CD4-positive, alpha-beta T cell treated with Interleukin-15 for 1 hour (primary cell): ENCODE measurements around the gene EEIG1.

ENCODE experiments used
- DNase-seq: peaks from one replicate; pipeline ENCODE4 v3.0.0-alpha.2; 2020

EEIG1 gene

GRCh38 chr9:127958728-127959127 is 22.1 kb downstream of the EEIG1 start:
- DNase-seq, result no peak

GRCh38 chr9:127955294-127956015 is 25.3 kb downstream of the EEIG1 start:
- DNase-seq, result peak; percentile 74

GRCh38 chr9:127954831-127955293 is 25.9 kb downstream of the EEIG1 start:
- DNase-seq, result no peak

DNA sequence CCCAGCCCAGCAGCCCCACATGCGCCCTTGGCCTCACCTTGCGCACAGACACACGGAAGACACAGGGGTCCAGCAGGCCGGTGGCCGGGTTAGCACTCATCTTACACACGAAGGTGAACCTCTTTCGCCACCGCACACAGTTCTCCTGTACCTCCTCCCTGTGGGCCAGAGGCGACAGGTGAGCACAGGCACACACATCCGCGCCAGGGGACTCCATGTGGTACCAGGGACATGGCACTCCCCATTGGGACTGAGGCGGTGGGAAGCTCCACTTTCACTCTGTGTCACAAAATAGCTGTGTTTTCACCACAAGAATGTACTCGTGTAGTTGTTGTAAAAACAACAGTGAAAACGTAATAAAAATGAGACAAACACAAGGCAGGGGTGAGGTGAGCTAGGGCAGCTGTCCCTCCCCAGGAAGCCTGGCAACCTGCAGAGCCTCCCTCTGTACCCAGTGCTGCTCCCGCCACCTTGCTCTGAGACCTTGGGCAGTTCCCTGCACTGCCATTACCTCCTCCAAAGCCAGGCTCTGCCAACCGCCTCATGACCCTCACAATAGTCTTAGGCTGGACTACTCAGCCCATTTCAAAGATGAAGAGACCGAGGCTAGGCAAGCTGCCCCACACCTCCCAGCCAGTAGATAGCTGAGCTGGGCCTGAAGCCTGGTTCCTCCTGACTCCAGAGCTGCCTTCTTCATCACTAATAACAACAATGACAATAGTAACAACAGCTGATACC is 26.9 kb downstream of the EEIG1 start:
- DNase-seq, result no peak

DNA sequence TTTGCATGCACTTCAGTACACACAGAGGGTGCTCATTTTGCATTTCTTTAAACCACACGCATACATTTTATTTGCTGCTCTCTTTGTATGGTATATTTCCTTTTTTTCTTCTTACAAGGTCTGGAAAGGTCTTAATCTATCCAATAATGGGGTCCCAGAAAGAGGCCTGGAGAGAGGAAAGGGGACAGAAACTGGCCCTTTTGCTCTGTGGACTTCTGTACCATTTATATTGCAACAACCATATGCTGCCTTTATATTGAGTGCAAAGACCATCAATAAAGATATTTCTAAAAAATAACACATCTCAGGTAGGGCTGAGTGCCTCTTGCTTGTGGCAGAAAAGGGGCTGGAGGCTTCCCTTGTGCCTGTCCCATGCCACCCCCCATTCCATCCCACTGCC is 27.6 kb downstream of the EEIG1 start:
- DNase-seq, result no peak

- DNase-seq, result no peak
Observed at GRCh38 chr9:127950513-127951289, 30.1 kb downstream of the EEIG1 start.

- DNase-seq, result no peak
Observed at GRCh38 chr9:127949827-127950512, 30.8 kb downstream of the EEIG1 start.

DNA sequence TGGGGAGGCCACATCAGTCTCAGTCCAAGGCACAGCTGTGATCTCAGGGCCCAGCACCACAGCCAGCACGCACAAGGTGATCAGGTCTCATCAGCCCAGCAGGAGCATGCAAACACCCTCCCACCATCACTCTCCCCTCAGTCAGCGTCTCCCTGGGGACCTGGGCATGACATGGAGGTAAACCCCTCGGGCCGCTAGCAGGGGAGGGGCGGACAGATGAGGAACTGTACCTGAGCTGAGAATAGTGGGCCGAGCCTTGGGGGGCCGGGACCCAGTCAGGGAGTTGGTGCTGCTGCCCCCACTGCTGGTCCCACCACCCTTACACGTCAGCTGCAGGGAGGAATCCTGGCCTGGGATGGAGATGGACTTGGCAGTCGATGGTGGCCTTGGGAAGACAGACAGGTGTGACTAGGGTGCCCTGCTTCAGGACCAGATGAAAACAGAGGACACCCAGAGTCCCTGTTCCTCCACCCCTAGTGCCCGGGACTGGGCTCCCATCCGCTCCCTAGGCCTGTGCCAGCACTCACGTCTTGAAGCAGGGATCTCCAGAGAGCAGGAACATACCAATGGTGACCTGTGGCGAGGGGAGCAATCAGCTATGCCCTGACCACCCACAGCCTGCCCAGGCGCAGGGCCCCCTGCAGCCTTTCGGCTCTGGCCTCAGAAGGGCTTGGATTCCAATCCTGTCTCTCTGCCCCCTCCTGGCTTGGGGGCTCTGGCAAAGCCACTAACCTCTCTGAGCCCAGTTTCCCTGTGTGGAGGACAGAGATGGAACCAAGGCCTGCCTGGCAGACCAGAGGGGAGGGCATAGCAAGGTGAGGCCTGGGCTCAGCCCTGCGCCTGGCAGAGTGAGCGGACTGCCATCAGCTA is 32.7 kb downstream of the EEIG1 start:
- no peak for DNase-seq

DNA sequence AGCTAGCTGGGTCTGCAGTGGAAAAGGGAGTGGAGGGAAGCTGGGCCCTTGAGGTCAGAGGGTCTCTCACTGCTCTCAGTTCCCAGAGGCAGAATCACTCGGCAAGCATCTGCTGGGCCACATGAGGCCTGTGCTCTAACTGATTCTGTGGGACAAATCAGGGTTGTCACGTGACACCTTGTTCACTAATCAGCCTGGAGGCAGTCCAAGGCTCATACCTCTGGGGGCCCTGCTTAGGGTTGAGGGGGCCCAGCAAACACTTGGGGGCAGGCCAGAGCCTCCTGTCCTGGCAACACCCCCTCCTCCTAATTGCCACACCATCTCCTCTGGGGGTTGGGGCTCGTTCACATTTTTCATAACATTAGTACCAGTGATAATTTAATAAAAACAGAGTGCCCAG is 34.1 kb downstream of the EEIG1 start:
- DNase-seq, result no peak

GRCh38 chr9:127945942-127946341 is 34.8 kb downstream of the EEIG1 start:
- no peak for DNase-seq

DNA sequence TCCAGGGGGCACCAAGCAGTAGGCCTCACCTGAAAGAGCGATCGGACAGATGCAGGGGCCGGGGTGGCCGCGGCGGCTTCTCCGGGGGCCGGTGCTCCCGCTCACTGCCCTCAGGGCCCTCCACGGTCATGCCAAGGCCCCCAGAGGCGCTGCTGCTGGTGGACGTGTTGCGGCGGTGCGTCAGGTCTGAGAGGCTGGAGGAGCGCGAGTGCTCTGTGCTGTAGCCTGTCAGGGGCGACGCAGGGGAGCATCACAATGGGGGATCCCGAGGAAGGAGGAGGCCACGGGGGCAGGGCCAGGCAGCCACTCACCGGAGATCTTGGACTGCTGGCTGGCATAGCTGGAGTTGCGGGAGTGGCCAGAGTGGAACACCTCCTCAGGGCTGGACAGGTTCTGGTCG is 35.5 kb downstream of the EEIG1 start:
- no peak for DNase-seq

DNA sequence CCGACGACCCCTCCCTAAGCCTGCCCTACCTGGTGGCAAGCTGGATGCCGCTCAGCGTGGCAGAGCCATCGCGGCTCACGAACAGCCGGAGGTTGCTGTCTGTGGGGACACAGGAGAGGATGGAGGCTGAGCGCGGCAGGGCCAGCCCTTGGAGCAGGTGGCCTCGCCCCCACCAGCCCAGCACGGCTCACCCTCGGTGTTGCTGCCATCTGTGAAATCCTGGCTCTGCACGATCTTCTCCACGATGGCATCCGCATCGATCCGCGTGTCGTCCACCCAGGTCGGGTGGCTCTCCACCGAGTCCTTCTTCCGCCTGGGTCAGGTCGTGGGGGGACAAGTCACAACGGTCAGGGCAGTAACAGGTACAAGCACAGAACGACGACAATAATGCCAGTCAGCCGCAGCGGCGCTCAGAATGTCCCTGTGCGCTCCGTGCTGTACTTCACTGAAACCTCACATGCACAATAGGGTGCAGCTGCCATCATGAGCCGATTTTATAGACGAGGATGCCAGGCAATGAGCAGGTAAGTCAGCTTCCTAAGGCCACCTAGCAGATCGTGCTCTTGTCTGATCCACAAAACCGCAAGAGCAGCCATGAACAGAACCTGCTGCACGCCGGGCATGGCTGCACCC is 36.1 kb downstream of the EEIG1 start:
- no peak for DNase-seq

DNA sequence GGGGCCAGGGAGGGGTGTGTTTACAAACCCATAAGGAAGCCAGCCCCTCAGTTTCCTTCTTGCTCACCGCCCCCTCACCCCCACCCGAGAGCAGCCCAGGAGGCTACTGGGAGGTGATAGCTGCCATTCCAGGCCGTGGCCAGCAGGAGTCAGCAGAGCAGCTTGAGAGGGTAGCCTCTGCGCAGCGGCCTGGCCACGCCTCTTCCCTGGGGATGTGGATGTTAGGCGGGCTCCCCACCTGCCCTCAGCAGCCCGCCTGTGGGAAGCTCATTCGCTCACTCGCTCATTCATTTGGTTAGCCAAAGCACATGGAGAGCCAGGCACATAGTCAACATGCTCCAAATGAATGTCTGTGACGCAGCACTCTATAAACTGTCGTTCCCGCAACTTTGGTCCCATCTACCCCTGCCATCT is 37.1 kb downstream of the EEIG1 start:
- DNase-seq, result peak; percentile 78

- no peak for DNase-seq
Observed at GRCh38 chr9:127943011-127943662, 37.7 kb downstream of the EEIG1 start.

DNA sequence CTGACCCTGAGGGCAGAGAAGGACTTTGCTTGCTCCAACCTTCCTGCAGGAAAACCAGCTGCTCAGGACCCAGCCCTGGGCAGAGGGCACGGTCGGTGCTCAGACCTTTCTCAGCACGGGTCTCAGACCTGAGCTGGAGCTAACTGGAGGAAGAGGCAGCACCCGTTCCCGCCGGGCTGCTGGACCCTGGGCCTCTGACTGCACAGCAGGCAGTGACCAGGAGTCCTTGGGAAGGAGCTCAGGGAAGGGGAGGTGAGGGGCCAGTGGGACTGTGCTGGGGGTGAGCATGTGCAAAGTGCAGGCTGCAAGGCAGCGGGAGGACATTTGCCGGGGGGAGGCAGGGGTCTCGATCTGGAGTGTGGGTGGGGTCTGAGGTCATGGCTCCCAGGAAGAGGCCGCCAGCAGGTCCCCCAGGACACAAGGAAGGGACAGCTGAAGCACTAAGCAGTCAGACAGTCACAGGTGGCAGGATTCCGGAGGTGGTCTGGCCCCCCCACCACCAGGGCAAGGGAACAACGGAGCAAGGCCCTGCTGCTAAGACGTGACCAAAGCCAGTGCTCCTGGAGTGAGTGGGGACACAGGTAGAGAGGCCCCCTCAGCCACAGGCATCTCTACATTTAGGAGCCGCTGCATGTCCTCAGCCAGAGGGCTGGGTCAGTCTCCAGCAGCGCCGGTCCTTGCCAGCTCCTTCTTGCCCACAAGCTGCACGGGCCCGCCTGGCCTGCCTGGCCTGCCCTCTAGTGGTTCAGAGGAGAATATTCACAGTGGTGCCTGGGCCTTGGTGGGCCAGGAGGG is 38.4 kb downstream of the EEIG1 start:
- DNase-seq, result peak; percentile 58

DNA sequence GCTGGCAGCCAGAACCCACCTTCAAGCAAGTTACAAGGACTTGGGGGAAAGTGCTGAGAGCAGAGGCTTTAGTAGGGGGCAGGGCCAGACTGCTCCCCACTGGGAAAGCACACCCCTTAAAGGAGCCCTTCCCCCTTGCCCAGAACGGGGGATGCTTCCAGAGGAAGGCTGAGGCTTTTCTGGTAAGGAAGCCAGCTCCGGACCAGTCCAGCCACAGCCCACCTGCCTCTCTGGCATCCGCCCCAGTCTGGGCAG is 38.9 kb downstream of the EEIG1 start:
- DNase-seq, result no peak

- no peak for DNase-seq
Observed at GRCh38 chr9:127941062-127941960, 39.5 kb downstream of the EEIG1 start.

GRCh38 chr9:127940593-127940992 is 40.2 kb downstream of the EEIG1 start:
- DNase-seq, result no peak

GRCh38 chr9:127938298-127938690 is 42.5 kb downstream of the EEIG1 start:
- no peak for DNase-seq
